HFF-Myc (cell line): ENCODE results near the gene ACBD4.

ENCODE experiments used
- DNase-seq: peaks from one replicate; pipeline ENCODE4 v3.0.0-alpha.2; 2011; ENCODE audit warnings: low read depth; ENCODE audit errors: extremely low read depth
- H3K4me3 ChIP-seq: replicated peaks from 2 replicates; pipeline ENCODE4 v1.5.1; 2011; ENCODE audit warnings: low read depth, mild to moderate bottlenecking, control low read depth, low read length
- TF ChIP-seq, protein P1 (sequence below): IDR thresholded peaks from 2 replicates; pipeline ENCODE4 v1.5.1; 2012; ENCODE audit warnings: mild to moderate bottlenecking, low read depth, low read length, control low read depth; ENCODE audit errors: missing control alignments

The ACBD4 gene

DNA sequence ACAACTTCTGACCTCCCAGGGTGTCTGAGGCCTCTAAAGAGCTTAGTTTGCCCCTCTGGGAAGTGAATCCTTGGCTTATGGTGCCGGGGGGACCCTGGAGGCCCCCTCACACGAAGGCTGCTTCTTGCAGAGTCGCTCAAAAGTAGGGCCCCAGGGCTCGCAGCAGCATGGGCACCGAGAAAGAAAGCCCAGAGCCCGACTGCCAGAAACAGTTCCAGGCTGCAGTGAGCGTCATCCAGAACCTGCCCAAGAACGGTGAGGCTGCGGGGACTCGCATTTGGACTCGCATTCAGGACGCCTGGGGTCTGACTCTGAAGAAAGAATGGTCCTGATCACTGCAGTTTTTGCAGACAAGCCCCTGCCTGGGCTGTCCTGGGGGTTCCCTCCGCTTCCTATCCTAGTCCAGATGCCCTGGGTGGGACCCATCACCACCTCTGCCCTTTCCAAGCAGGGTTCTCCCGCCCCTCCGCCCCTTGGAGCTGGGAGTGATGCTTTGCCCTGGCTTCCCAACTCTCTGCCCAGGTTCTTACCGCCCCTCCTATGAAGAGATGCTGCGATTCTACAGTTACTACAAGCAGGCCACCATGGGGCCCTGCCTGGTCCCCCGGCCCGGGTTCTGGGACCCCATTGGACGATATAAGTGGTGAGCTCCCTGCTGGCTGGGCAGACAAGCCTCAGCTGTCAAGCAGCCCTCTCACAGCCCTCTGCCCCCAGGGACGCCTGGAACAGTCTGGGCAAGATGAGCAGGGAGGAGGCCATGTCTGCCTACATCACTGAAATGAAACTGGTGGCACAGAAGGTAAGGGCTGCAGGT is 698 bp downstream of the ACBD4 start:
- H3K4me3 ChIP-seq: peak overlapping the region; percentile 54
- no peak for DNase-seq
- TF ChIP-seq, protein P1, sequence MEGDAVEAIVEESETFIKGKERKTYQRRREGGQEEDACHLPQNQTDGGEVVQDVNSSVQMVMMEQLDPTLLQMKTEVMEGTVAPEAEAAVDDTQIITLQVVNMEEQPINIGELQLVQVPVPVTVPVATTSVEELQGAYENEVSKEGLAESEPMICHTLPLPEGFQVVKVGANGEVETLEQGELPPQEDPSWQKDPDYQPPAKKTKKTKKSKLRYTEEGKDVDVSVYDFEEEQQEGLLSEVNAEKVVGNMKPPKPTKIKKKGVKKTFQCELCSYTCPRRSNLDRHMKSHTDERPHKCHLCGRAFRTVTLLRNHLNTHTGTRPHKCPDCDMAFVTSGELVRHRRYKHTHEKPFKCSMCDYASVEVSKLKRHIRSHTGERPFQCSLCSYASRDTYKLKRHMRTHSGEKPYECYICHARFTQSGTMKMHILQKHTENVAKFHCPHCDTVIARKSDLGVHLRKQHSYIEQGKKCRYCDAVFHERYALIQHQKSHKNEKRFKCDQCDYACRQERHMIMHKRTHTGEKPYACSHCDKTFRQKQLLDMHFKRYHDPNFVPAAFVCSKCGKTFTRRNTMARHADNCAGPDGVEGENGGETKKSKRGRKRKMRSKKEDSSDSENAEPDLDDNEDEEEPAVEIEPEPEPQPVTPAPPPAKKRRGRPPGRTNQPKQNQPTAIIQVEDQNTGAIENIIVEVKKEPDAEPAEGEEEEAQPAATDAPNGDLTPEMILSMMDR: no peak

DNA sequence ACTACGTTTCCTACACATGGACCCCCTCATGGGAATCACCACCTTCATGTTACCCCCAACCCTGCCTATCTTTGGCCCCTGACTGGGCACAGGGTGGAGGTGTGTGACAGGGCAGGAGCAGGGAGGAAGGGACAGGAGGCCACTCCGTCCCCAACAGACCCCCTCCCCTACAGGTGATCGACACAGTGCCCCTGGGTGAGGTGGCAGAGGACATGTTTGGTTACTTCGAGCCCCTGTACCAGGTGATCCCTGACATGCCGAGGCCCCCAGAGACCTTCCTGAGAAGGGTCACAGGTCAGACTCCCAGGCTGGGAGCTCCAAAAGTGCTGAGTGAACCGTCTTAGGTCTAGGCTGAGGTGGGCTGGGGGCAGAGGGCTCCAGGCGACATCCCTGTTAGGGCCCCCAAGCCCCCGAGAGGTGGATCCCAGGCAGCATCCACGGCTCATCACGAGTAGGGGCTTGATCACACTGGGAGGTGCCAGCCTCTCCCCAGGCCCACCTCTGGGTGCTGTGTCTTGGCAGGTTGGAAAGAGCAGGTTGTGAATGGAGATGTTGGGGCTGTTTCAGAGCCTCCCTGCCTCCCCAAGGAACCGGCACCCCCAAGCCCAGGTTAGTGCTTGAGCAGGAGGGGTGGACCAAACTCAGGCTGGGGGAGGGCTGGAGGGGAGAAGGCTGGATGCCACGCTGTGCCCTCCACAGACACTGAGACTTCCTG is 1.5 kb downstream of the ACBD4 start:
- H3K4me3 ChIP-seq: no peak overlapping the region
- no peak for DNase-seq
- TF ChIP-seq, protein P1: no peak

DNA sequence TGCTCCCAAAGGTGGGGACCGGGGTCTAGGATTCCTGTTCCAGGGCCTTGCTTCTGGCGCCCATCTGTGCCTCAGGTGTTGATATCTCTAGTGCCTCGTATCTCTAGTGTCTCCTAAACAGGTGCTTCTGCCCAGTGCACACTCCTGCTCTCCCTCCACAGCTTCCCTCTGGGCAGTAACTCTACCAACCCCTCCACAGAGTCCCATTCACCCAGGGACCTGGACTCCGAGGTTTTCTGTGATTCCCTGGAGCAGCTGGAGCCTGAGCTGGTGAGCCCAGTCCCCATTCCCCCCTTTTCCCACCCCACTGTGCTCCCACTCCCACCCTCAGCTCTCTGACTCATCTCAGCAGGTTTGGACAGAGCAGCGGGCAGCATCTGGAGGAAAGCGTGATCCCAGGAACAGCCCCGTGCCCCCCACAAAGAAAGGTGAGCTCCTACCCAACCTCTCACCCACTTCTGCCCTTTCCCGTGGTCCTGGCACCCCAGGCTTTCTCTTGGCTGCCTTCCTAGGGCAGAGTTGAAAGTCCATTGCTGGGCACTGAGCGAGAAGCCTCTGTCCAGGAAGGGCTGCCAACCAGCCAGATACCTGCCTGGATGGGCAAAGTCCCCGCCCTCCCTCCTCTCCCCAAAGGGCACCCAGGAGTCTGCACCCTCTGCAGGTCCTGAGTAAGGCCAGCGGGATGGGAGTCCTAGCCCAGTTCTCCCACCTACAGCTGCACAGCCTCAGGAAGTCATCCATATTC is 2.2 kb downstream of the ACBD4 start:
- no peak for DNase-seq

DNA sequence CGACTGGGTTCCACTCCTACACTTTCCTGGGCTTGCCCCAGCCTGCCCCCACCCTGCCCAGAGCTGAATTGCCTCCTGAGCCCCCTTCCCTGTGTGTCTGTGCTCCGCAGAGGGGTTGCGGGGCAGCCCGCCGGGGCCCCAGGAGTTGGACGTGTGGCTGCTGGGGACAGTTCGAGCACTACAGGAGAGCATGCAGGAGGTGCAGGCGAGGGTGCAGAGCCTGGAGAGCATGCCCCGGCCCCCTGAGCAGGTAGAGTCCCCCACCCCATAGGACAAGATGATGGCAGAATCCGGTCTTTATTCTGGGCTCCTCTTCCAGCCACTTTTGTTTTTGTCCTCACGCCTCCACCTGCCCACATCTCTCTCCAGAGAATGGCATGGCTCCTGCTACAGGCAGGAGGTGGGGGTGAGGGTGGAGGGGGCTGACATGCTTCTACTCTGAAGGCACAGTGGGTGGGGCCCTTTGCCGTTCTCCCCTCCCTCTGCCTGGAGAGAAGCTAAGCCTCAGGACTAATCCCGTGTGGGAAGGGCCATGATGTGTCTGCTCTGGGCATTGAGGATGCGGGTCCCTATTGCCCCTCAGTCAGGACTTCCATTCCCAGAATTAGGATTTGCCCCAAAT is 3.5 kb downstream of the ACBD4 start:
- TF ChIP-seq, protein P1: no peak
- H3K4me3 ChIP-seq: no peak overlapping the region

More for the DNA sequence above, 2.2 kb downstream of the ACBD4 start:
- TF ChIP-seq, protein P1: no peak
- H3K4me3 ChIP-seq: no peak overlapping the region

DNA sequence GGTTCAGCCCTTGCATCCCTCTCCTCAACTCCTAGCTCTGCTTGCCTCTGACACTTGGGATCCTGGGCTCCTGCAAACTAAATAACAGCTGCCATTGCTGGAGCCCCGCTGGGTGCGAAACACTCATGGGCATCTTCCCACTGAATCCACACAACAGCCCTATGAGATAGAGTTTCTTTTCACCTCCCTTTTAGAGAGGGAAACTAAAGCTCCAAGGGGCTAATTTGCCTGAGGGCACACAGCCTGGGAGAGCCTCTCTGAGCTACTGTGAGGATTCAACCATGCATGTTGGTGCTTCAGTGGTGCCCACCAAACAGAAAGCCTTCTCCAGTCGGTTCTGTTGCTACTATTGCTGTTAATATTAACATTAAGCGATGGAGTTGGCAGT is 4.0 kb downstream of the ACBD4 start:
- H3K4me3 ChIP-seq: no peak overlapping the region
- TF ChIP-seq, protein P1: no peak
- DNase-seq: no peak

More for the DNA sequence above, 3.5 kb downstream of the ACBD4 start:
- no peak for DNase-seq

DNA sequence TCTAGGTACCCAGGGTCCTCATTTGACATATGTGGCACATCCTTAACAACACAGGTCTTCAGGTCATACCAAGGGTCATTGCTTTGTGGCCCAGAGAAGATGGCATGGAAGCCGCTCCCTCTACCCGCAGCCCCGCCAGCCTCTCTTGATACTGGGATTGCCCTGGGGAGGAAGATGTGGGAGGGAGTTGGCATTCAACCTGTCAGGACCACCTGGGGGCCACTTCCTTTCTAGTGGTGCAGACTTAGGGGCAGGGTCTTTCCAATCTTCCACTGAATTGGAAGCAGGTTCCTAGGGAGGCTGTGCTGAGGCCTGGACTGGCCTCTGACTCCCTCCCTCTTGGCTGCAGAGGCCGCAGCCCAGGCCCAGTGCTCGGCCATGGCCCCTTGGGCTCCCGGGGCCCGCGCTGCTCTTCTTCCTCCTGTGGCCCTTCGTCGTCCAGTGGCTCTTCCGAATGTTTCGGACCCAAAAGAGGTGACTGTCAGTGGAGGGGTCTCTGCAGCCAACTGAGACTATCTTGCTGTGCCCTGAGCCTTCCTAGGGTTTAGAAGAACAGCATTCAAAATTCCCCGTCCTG is 7.7 kb downstream of the ACBD4 start:
- TF ChIP-seq, protein P1: no peak
- H3K4me3 ChIP-seq: no peak overlapping the region
- DNase-seq: no peak
